Lung (tissue), 12 donors: Measurements from ENCODE around the gene DLG2. TPM values are rescaled to one million over a fixed set of nuclear protein-coding genes. Genes with fewer than 3 reads are reported as not detected.

Experiments
- ATAC-seq: fragments of 200-7000 bp; cut with Tn5 transposase; one replicate; pipeline ENCODE4 v1.9.1; 2020; ENCODE audit warnings: moderate number of reproducible peaks; ENCODE audit not compliant: insufficient read depth, low FRiP score
- DNase-seq, 3 donors: peaks; one replicate each; pipeline ENCODE4 v3.0.0-alpha.2; 2013 to 2017
- H3K27ac ChIP-seq, 2 donors: one replicate each; pipeline ENCODE4 v1.5.1; 2013; ENCODE audit warnings: mild to moderate bottlenecking in 2 of 2, moderate library complexity in 2 of 2, control low read depth in 1 of 2, inconsistent platforms in 1 of 2, low read depth in 1 of 2, low read length in 1 of 2
- H3K27me3 ChIP-seq, 3 donors: one replicate each; pipeline ENCODE4 v1.5.1; 2013; ENCODE audit warnings: low read length in 2 of 3; ENCODE audit not compliant: control insufficient read depth in 3 of 3, insufficient read depth in 3 of 3
- H3K36me3 ChIP-seq, 4 donors: one replicate each; pipeline ENCODE4 v1.5.1; 2013; ENCODE audit warnings: low read length in 4 of 4, mild to moderate bottlenecking in 1 of 4, moderate library complexity in 1 of 4; ENCODE audit not compliant: control insufficient read depth in 4 of 4, insufficient read depth in 4 of 4
- H3K4me1 ChIP-seq, 5 donors: one replicate each; pipeline ENCODE4 v1.5.1; 2013; ENCODE audit warnings: low read length in 5 of 5, mild to moderate bottlenecking in 2 of 5, moderate library complexity in 1 of 5; ENCODE audit not compliant: control insufficient read depth in 5 of 5, insufficient read depth in 5 of 5
- H3K4me3 ChIP-seq: one replicate; pipeline ENCODE4 v1.5.1; 2013; ENCODE audit warnings: mild to moderate bottlenecking, control low read depth, moderate library complexity
- H3K9ac ChIP-seq, 2 donors: one replicate each; pipeline ENCODE4 v1.5.1; 2013; ENCODE audit warnings: low read length in 2 of 2, control low read depth in 1 of 2; ENCODE audit not compliant: insufficient read depth in 1 of 2
- H3K9me3 ChIP-seq, 4 donors: one replicate each; pipeline ENCODE4 v1.5.1; 2013; ENCODE audit warnings: low read length in 3 of 4, mild to moderate bottlenecking in 1 of 4, moderate library complexity in 1 of 4; ENCODE audit not compliant: control insufficient read depth in 4 of 4, insufficient read depth in 3 of 4
- WGBS, 2 donors: extraction: QIAGEN DNeasy Blood & Tissue Kit; methylation state at CpG; one replicate each; pipeline ENCODE4 v1.1.7; 2013; 5-methylcytosine and 5-hydroxymethylcytosine counted together
- polyA plus RNA-seq, 2 donors: library from polyadenylated mRNA; stranded (reverse); fragments of 200-250 nt; gene quantifications; one replicate each; pipeline ENCODE4 v1.2.1, GENCODE V29; 2013
- total RNA-seq, 2 donors: library from RNA; depleted of rRNA in 1 of 2; stranded (reverse); fragments of >200 nt in 1 of 2; gene quantifications; one replicate each; pipeline ENCODE4 v1.2.1, GENCODE V29; 2014 to 2021
- TF ChIP-seq, protein P1 (sequence below): IDR thresholded peaks from 2 replicates; pipeline ENCODE4 v1.5.1; 2012; ENCODE audit warnings: mild to moderate bottlenecking; ENCODE audit errors: control extremely low read depth, extremely low read depth
- donor health status: control.
- donor health status: control.
- donor health status: Bipolar disorder and iron deficiency.
- donor health status: healthy.
- donor health status: DM: yes; HTN: yes; CAD: no.

DLG2 gene
- total and polyA plus RNA-seq, 4 donors, result 0.32 to 24.1 (median 5.4) TPM

- no peaks in the 10 kb centered on the region for H3K27me3 ChIP-seq
- DNase-seq, result no peak
- H3K9ac ChIP-seq, result no peak overlapping the region
- TF ChIP-seq, protein P1, sequence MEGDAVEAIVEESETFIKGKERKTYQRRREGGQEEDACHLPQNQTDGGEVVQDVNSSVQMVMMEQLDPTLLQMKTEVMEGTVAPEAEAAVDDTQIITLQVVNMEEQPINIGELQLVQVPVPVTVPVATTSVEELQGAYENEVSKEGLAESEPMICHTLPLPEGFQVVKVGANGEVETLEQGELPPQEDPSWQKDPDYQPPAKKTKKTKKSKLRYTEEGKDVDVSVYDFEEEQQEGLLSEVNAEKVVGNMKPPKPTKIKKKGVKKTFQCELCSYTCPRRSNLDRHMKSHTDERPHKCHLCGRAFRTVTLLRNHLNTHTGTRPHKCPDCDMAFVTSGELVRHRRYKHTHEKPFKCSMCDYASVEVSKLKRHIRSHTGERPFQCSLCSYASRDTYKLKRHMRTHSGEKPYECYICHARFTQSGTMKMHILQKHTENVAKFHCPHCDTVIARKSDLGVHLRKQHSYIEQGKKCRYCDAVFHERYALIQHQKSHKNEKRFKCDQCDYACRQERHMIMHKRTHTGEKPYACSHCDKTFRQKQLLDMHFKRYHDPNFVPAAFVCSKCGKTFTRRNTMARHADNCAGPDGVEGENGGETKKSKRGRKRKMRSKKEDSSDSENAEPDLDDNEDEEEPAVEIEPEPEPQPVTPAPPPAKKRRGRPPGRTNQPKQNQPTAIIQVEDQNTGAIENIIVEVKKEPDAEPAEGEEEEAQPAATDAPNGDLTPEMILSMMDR, result no peak
- peaks cover 0 to 18% (median 0%) of the 10 kb centered on the region in 5 donors for H3K4me1 ChIP-seq
- no peaks in the 10 kb centered on the region for H3K36me3 ChIP-seq
- H3K4me3 ChIP-seq, result no peak overlapping the region
- WGBS, 2 donors, result 79 to 88% methylated on average over 2 of the region's 2 CpGs
- H3K27ac ChIP-seq, result no peak overlapping the region
- no peak for ATAC-seq
- no peaks in the 10 kb centered on the region for H3K9me3 ChIP-seq
These were observed 2084.3 kb downstream of the DLG2 start for GRCh38 chr11:83542861-83543260.

DNA sequence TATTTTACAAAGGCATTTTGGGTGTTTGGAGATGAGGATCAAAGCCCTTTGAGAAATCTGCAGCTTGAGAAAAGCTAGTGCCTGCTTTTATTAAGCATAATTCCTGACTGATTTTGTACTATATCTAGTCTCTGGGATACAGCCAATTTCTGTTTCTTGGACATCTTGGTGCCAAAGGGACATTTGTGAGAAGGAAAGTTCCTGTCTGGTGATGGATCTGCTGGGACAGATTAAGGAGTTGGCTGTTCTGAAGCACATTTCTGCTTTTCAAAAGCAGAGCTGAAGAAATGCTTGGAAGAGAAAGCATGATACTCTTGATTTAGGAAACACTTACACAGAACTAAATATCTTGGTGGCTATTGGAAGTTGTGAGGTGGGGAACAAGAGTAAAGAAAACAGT, 2086.4 kb downstream of the DLG2 start:
- H3K4me3 ChIP-seq, result no peak overlapping the region
- no peak overlapping the region for H3K9ac ChIP-seq
- DNase-seq (peak in 2 of 3 donors; percentile 41 to 61), ATAC-seq (no peak)
- no peak overlapping the region for H3K27ac ChIP-seq
- TF ChIP-seq, protein P1, result no peak
- no peaks in the 10 kb centered on the region for H3K9me3 ChIP-seq
- peaks cover 0 to 16% (median 0%) of the 10 kb centered on the region in 5 donors for H3K4me1 ChIP-seq
- H3K36me3 ChIP-seq, result no peaks in the 10 kb centered on the region
- H3K27me3 ChIP-seq, result no peaks in the 10 kb centered on the region

- Histone ChIP-seq H3K4me3 (no peak overlapping the region), H3K36me3 (no peaks in the 10 kb centered on the region)
These were observed 2086.9 kb downstream of the DLG2 start for GRCh38 chr11:83540112-83540675.

More at GRCh38 chr11:83540112-83540675, 2086.9 kb downstream of the DLG2 start:
- Histone ChIP-seq H3K9ac (no peak overlapping the region), H3K27me3 (no peaks in the 10 kb centered on the region), H3K9me3 (no peaks in the 10 kb centered on the region), H3K4me1 (peaks cover 0 to 16% (median 0%) of the 10 kb centered on the region in 5 donors), H3K27ac (no peak overlapping the region)
- WGBS, 2 donors, result 50 to 75% methylated on average over 5 of the region's 5 CpGs
- DNase-seq (peak in 1 of 3 donors; percentile 10), ATAC-seq (no peak)
- TF ChIP-seq, protein P1, result no peak
